PC-3 (cell line): ENCODE measurements around the gene RAB7B.

Experiments used
- EZH2 ChIP-seq: fragments of 300-600 bp; sonication (generic); IDR thresholded peaks from one replicate; pipeline ENCODE4 v1.6.1; 2017; ENCODE audit warnings: antibody characterized with exemption, mild to moderate bottlenecking, low read length; ENCODE audit not compliant: unreplicated experiment
- EZH2phosphoT487 ChIP-seq: fragments of 300-600 bp; sonication (generic); IDR thresholded peaks from 2 replicates; pipeline ENCODE4 v1.6.1; 2018; ENCODE audit warnings: mild to moderate bottlenecking, antibody characterized with exemption, low read length, borderline replicate concordance
- TF ChIP-seq, protein P1 (sequence below): fragments of 300-600 bp; sonication (generic); conservative IDR thresholded peaks from 2 replicates; pipeline ENCODE4 v1.5.1; 2017; ENCODE audit warnings: antibody characterized with exemption, low read depth, mild to moderate bottlenecking, low read length

DNA sequence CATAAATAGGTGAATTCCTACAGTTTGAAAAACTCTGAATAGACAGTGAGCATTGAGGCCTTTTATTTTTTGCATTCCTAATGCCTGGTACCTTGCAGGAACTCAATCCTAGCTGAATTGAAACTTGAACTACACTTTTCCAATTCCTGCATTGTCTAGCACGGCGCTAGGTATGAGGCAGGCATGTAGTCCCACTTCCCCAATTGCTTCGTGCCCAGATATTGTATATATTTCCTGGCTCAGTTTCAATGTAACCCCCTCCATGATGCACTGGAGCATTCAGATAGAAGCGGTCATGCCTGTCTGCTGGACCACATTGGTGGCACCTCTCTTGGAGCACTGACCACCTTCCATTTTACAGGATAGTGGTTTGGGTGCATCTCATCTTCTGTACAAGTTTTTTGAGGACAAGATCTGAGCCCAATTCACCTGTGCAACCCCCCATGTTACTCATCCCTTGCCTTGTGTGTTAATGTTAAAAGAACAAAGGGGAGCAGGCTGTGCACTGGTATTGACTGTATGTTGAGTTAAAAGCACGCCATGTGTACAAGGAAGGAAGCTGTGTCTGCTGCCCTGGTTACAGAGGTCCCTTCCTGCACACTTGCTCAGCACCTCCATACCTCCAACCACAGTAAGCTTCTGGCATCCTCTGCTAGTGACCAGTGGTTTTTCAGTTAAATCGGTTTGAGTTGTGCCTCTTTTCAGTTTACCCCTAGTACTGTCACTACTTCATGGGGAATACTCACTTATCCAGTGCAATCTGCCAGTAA lies 10.0 kb upstream of the RAB7B start:
- TF ChIP-seq, protein P1, sequence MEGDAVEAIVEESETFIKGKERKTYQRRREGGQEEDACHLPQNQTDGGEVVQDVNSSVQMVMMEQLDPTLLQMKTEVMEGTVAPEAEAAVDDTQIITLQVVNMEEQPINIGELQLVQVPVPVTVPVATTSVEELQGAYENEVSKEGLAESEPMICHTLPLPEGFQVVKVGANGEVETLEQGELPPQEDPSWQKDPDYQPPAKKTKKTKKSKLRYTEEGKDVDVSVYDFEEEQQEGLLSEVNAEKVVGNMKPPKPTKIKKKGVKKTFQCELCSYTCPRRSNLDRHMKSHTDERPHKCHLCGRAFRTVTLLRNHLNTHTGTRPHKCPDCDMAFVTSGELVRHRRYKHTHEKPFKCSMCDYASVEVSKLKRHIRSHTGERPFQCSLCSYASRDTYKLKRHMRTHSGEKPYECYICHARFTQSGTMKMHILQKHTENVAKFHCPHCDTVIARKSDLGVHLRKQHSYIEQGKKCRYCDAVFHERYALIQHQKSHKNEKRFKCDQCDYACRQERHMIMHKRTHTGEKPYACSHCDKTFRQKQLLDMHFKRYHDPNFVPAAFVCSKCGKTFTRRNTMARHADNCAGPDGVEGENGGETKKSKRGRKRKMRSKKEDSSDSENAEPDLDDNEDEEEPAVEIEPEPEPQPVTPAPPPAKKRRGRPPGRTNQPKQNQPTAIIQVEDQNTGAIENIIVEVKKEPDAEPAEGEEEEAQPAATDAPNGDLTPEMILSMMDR, result no peak
- TF ChIP-seq EZH2 (no peak), EZH2phosphoT487 (no peak)
